Uterus (tissue), 2 donors: Measurements from ENCODE around the gene LARP1B.
"Not testable (repeated sequence)": the region's sequence is repeated elsewhere in the genome, so short reads cannot be mapped to it uniquely, and the experiment has no call there.

ENCODE experiments used
- CTCF ChIP-seq, 4 experiments: fragments of 200-600 bp in 2 of 4; fragments of 450-650 bp in 2 of 4; sonication (generic) in 2 of 4; IDR thresholded peaks; one replicate each; pipeline ENCODE4 v1.5.1; 2016 to 2019; ENCODE audit warnings: antibody characterized with exemption in 4 of 4, mild to moderate bottlenecking in 2 of 4, moderate library complexity in 1 of 4
- POLR2A ChIP-seq, 2 donors: fragments of 450-650 bp; IDR thresholded peaks; one replicate each; pipeline ENCODE4 v1.6.1; 2016; ENCODE audit warnings: antibody characterized with exemption in 2 of 2, mild to moderate bottlenecking in 1 of 2, moderate library complexity in 1 of 2

- TF ChIP-seq CTCF, POLR2A (IDR thresholded peaks at IDR 0.05): not testable (repeated sequence)
These were observed 13.6 kb upstream of the LARP1B start for GRCh38 chr4:128047514-128047913.
